HEK293 (cell line): ENCODE measurements around the gene NAT10.

ENCODE experiments used
- CTCF ChIA-PET: fragments of 350-600 bp; formaldehyde crosslinking; extraction: SDS; loops from one replicate; lab custom pipeline; 2021; ENCODE audit warnings: antibody characterized with exemption; lab: Yijun Ruan, JAX
- POLR2A ChIA-PET: fragments of 300-600 bp; formaldehyde crosslinking; extraction: SDS; loops from one replicate; lab custom pipeline; 2020; ENCODE audit warnings: antibody characterized with exemption, inconsistent platforms; lab: Yijun Ruan, JAX
- H3K27ac ChIP-seq: fragments of 200-500 bp; sonication (Bioruptor generic); 2 replicates; pipeline ENCODE4 v1.5.1; 2014; ENCODE audit warnings: low read depth, low read length, control low read depth, inconsistent platforms; ENCODE audit errors: extremely low read depth
- H3K36me3 ChIP-seq, 2 experiments: fragments of 200-500 bp in 1 of 2; sonication (Bioruptor generic) in 1 of 2; 1 replicate in 1 of 2; 2 replicates in 1 of 2; pipeline ENCODE4 v1.5.1; 2014 to 2017; ENCODE audit warnings: inconsistent platforms in 2 of 2, low read length in 2 of 2; ENCODE audit not compliant: control insufficient read depth in 2 of 2, insufficient read depth in 1 of 2
- H3K4me1 ChIP-seq: fragments of 200-500 bp; sonication (Bioruptor generic); 2 replicates; pipeline ENCODE4 v1.5.1; 2014; ENCODE audit warnings: mild to moderate bottlenecking, low read length, inconsistent platforms; ENCODE audit not compliant: control insufficient read depth, insufficient read depth
- H3K4me3 ChIP-seq: 2 replicates; pipeline ENCODE4 v1.5.1; 2011; ENCODE audit warnings: low read depth, mild to moderate bottlenecking, control low read depth, low read length, moderate library complexity
- H3K9me3 ChIP-seq: fragments of 200-500 bp; sonication (Bioruptor generic); 2 replicates; pipeline ENCODE4 v1.5.1; 2014; ENCODE audit warnings: low read depth, low read length, inconsistent platforms; ENCODE audit not compliant: control insufficient read depth, insufficient read depth
- EGR2 ChIP-seq: fragments of 450-650 bp; formaldehyde crosslinking; IDR thresholded peaks from 2 replicates; pipeline ENCODE4 v1.5.1; 2016; ENCODE audit warnings: low read depth, missing biosample characterization, missing genetic modification characterization
- ELK4 ChIP-seq: IDR thresholded peaks from 2 replicates; pipeline ENCODE4 v1.6.1; 2011; ENCODE audit warnings: mild to moderate bottlenecking, low read depth, low read length, borderline replicate concordance
- GLIS1 ChIP-seq: fragments of 450-650 bp; formaldehyde crosslinking; IDR thresholded peaks from 2 replicates; pipeline ENCODE4 v1.5.1; 2016; ENCODE audit warnings: missing biosample characterization, missing genetic modification characterization
- GLIS2 ChIP-seq: fragments of 450-650 bp; formaldehyde crosslinking; IDR thresholded peaks from 2 replicates; pipeline ENCODE4 v1.5.1; 2016; ENCODE audit warnings: missing biosample characterization, missing genetic modification characterization
- PRDM4 ChIP-seq: fragments of 450-650 bp; formaldehyde crosslinking; IDR thresholded peaks from 2 replicates; pipeline ENCODE4 v1.5.1; 2017; ENCODE audit warnings: missing biosample characterization, missing genetic modification characterization
- RBAK ChIP-seq: fragments of 450-650 bp; formaldehyde crosslinking; IDR thresholded peaks from 2 replicates; pipeline ENCODE4 v1.5.1; 2016; ENCODE audit warnings: missing biosample characterization, missing genetic modification characterization
- REPIN1 ChIP-seq: fragments of 450-650 bp; formaldehyde crosslinking; IDR thresholded peaks from 2 replicates; pipeline ENCODE4 v1.5.1; 2017; ENCODE audit warnings: missing biosample characterization, missing genetic modification characterization, low read depth
- ZBTB10 ChIP-seq: fragments of 450-650 bp; formaldehyde crosslinking; IDR thresholded peaks from 2 replicates; pipeline ENCODE4 v1.5.1; 2016; ENCODE audit warnings: missing biosample characterization, missing genetic modification characterization
- ZBTB7A ChIP-seq: fragments of 450-650 bp; formaldehyde crosslinking; IDR thresholded peaks from 2 replicates; pipeline ENCODE4 v1.5.1; 2016; ENCODE audit warnings: low read depth, missing biosample characterization, missing genetic modification characterization
- ZBTB8A ChIP-seq: fragments of 450-650 bp; formaldehyde crosslinking; IDR thresholded peaks from 2 replicates; pipeline ENCODE4 v1.5.1; 2016; ENCODE audit warnings: missing biosample characterization, missing genetic modification characterization
- ZNF114 ChIP-seq: fragments of 450-650 bp; formaldehyde crosslinking; IDR thresholded peaks from 2 replicates; pipeline ENCODE4 v1.5.0; 2017; ENCODE audit warnings: missing biosample characterization, missing genetic modification characterization
- ZNF175 ChIP-seq: fragments of 450-650 bp; formaldehyde crosslinking; IDR thresholded peaks from 2 replicates; pipeline ENCODE4 v1.5.1; 2016; ENCODE audit warnings: missing biosample characterization, missing genetic modification characterization
- ZNF292 ChIP-seq: fragments of 450-650 bp; formaldehyde crosslinking; IDR thresholded peaks from 2 replicates; pipeline ENCODE4 v1.5.1; 2016; ENCODE audit warnings: low read depth, missing biosample characterization, missing genetic modification characterization, borderline replicate concordance
- ZNF335 ChIP-seq: fragments of 450-650 bp; formaldehyde crosslinking; conservative IDR thresholded peaks from 2 replicates; pipeline ENCODE4 v1.5.1; 2016; ENCODE audit warnings: missing biosample characterization, missing genetic modification characterization
- ZNF391 ChIP-seq: fragments of 450-650 bp; formaldehyde crosslinking; IDR thresholded peaks from 2 replicates; pipeline ENCODE4 v1.5.1; 2016; ENCODE audit warnings: low read depth, missing biosample characterization, missing genetic modification characterization, borderline replicate concordance
- ZNF404 ChIP-seq: fragments of 450-650 bp; formaldehyde crosslinking; IDR thresholded peaks from 2 replicates; pipeline ENCODE4 v1.5.1; 2017; ENCODE audit warnings: missing biosample characterization, missing genetic modification characterization
- ZNF423 ChIP-seq: fragments of 450-650 bp; formaldehyde crosslinking; IDR thresholded peaks from 2 replicates; pipeline ENCODE4 v1.5.1; 2016; ENCODE audit warnings: missing biosample characterization, missing genetic modification characterization
- ZNF488 ChIP-seq: fragments of 450-650 bp; formaldehyde crosslinking; IDR thresholded peaks from 2 replicates; pipeline ENCODE4 v1.5.1; 2016; ENCODE audit warnings: missing biosample characterization, missing genetic modification characterization
- ZNF510 ChIP-seq: fragments of 450-650 bp; formaldehyde crosslinking; IDR thresholded peaks from 2 replicates; pipeline ENCODE4 v1.5.1; 2018; ENCODE audit warnings: mild to moderate bottlenecking, missing genetic modification characterization, missing biosample characterization; ENCODE audit not compliant: insufficient replicate concordance
- ZNF518A ChIP-seq: fragments of 450-650 bp; formaldehyde crosslinking; conservative IDR thresholded peaks from 2 replicates; pipeline ENCODE4 v1.5.1; 2016; ENCODE audit warnings: low read depth, missing biosample characterization, missing genetic modification characterization
- ZNF544 ChIP-seq: fragments of 450-650 bp; formaldehyde crosslinking; IDR thresholded peaks from 2 replicates; pipeline ENCODE4 v1.5.0; 2017; ENCODE audit warnings: missing biosample characterization, missing genetic modification characterization
- ZNF560 ChIP-seq: fragments of 450-650 bp; formaldehyde crosslinking; IDR thresholded peaks from 2 replicates; pipeline ENCODE4 v1.5.1; 2017; ENCODE audit warnings: missing biosample characterization, missing genetic modification characterization, borderline replicate concordance
- ZNF621 ChIP-seq: fragments of 450-650 bp; formaldehyde crosslinking; IDR thresholded peaks from 2 replicates; pipeline ENCODE4 v1.5.1; 2017; ENCODE audit warnings: missing biosample characterization, missing genetic modification characterization
- ZNF791 ChIP-seq: fragments of 450-650 bp; formaldehyde crosslinking; IDR thresholded peaks from 2 replicates; pipeline ENCODE4 v1.5.1; 2016; ENCODE audit warnings: missing biosample characterization, missing genetic modification characterization

Gene NAT10

GRCh38 chr11:34173050-34173449, 67.6 kb downstream of the NAT10 start (continued):
- TF ChIP-seq RBAK (no peak), GLIS1 (tag by site-specific recombination) (no peak), ZNF510 (tag by site-specific recombination) (no peak), ZNF544 (tag by site-specific recombination) (no peak), ZNF621 (tag by site-specific recombination) (no peak), ZNF114 (tag by site-specific recombination) (no peak)

- H3K9me3 ChIP-seq: no peaks in the 10 kb centered on the region
- no peaks in the 10 kb centered on the region for H3K4me1 ChIP-seq
- ChIA-PET POLR2A (interaction anchor here (1.1 to 5.1 kb wide), 2 partner anchors 24 to 183 kb away, joined by 3 to 65 read pairs; partner anchors contain the start of gene ABTB2), CTCF (interaction anchor here (0.5 to 2.4 kb wide), 55 partner anchors 10 to 400 kb away, joined by 3 to 48 read pairs (median 4); partner anchors contain the start of gene ABTB2)
- H3K36me3 ChIP-seq: peaks cover 0 to 13% of the 10 kb centered on the region in 2 experiments; a peak in 1 of 3 replicates
- H3K4me3 ChIP-seq: peak overlapping the region; percentile 17
- H3K27ac ChIP-seq: no peak overlapping the region; the same call in 1 of the 2 replicates
- TF ChIP-seq ZNF488 (tag by site-specific recombination) (no peak), ELK4 (no peak), ZNF335 (tag by site-specific recombination) (peak; percentile 73; the same call in 1 of the 2 replicates), ZNF791 (tag by site-specific recombination) (no peak), EGR2 (tag by site-specific recombination) (0 out of 2 replicates have a peak, but pooled peaks have one; percentile 9), REPIN1 (no peak), ZNF621 (tag by site-specific recombination) (no peak), ZNF518A (tag by site-specific recombination) (no peak), ZNF175 (tag by site-specific recombination) (no peak), PRDM4 (tag by site-specific recombination) (peak; percentile 74), ZNF423 (no peak), ZNF292 (tag by site-specific recombination) (no peak), ZNF404 (tag by site-specific recombination) (no peak), ZNF391 (tag by site-specific recombination) (0 out of 2 replicates have a peak, but pooled peaks have one; percentile 37), ZBTB8A (tag by site-specific recombination) (peak; percentile 75), ZBTB7A (tag by site-specific recombination) (no peak), ZBTB10 (tag by site-specific recombination) (no peak), GLIS2 (tag by site-specific recombination) (peak; percentile 18; the same call in 1 of the 2 replicates), ZNF560 (tag by site-specific recombination) (no peak)
Observed at GRCh38 chr11:34174412-34175041, 69.1 kb downstream of the NAT10 start.
